Endometrial microvascular endothelial cells (primary cell): ENCODE data around the gene SEC22A. TPM values are rescaled to one million over a fixed set of nuclear protein-coding genes. Genes with fewer than 3 reads are reported as not detected.
"Not testable (repeated sequence)": the region's sequence is repeated elsewhere in the genome, so short reads cannot be mapped to it uniquely, and the experiment has no call there.

Experiments used
- in situ Hi-C: cut with HindIII; loops from 2 replicates; pipeline ENCODE4 v1.10.0; 2017; ENCODE audit warnings: low sequenced_read_pairs, low pct_unique_long_range_greater_than_20kb; ENCODE audit errors: inconsistent ontology term
- total RNA-seq: library from RNA; depleted of rRNA; stranded (reverse); fragments of >200 nt; gene quantifications from one replicate; pipeline ENCODE4 v1.2.3, GENCODE V29; 2015; ENCODE audit errors: inconsistent ontology term

SEC22A gene
- total RNA-seq, 1 donor from 2014 or later, result 52.3 TPM

GRCh38 chr3:123168605-123169004 lies 33.1 kb upstream of the SEC22A start:
- in situ Hi-C loops, result no loop called here

GRCh38 chr3:123169492-123169929 lies 32.2 kb upstream of the SEC22A start:
- in situ Hi-C loops, result no loop called here

GRCh38 chr3:123169930-123170329 lies 31.8 kb upstream of the SEC22A start:
- in situ Hi-C loops, result no loop called here

- in situ Hi-C loops, result no loop called here
These were observed 21.0 kb upstream of the SEC22A start for GRCh38 chr3:123180791-123181190.

GRCh38 chr3:123186695-123187094 lies 15.0 kb upstream of the SEC22A start:
- in situ Hi-C loops, result no loop called here

- in situ Hi-C loops, result no loop called here
These were observed 13.7 kb upstream of the SEC22A start for GRCh38 chr3:123188058-123188457.

- in situ Hi-C loops, result no loop called here
These were observed 8.2 kb upstream of the SEC22A start for GRCh38 chr3:123193448-123194101.

- in situ Hi-C loops, result no loop called here
These were observed 7.2 kb upstream of the SEC22A start for GRCh38 chr3:123194552-123194951.

- in situ Hi-C loops, result no loop called here
These were observed 3.4 kb upstream of the SEC22A start for GRCh38 chr3:123198372-123198771.

- in situ Hi-C loops, result no loop called here
These were observed 553 bp upstream of the SEC22A start for GRCh38 chr3:123201223-123201556.

- in situ Hi-C loops, result no loop called here
These were observed 708 bp downstream of the SEC22A start for GRCh38 chr3:123202451-123202850.

- in situ Hi-C loops, result no loop called here
These were observed 17.2 kb downstream of the SEC22A start for GRCh38 chr3:123218990-123219389.

GRCh38 chr3:123221369-123221768 lies 19.6 kb downstream of the SEC22A start:
- in situ Hi-C loops, result not testable (repeated sequence)

- in situ Hi-C loops, result no loop called here
These were observed 23.3 kb downstream of the SEC22A start for GRCh38 chr3:123225016-123225415.

GRCh38 chr3:123226549-123226948 lies 24.8 kb downstream of the SEC22A start:
- in situ Hi-C loops, result no loop called here

- in situ Hi-C loops, result no loop called here
These were observed 27.4 kb downstream of the SEC22A start for GRCh38 chr3:123229145-123229544.

GRCh38 chr3:123236902-123237301 lies 35.2 kb downstream of the SEC22A start:
- in situ Hi-C loops, result no loop called here

- in situ Hi-C loops, result not testable (repeated sequence)
These were observed 37.4 kb downstream of the SEC22A start for GRCh38 chr3:123239186-123239585.

- in situ Hi-C loops, result no loop called here
These were observed 38.0 kb downstream of the SEC22A start for GRCh38 chr3:123239756-123240155.

GRCh38 chr3:123244128-123244527 lies 42.4 kb downstream of the SEC22A start:
- in situ Hi-C loops, result no loop called here

GRCh38 chr3:123246866-123247265 lies 45.1 kb downstream of the SEC22A start:
- in situ Hi-C loops, result no loop called here
